ENCODE measurements around the gene TXNRD2.
"Not testable (repeated sequence)": the region's sequence is repeated elsewhere in the genome, so short reads cannot be mapped to it uniquely, and the experiment has no call there.

The TXNRD2 gene

GRCh38 chr22:19926028-19926427 lies 15.6 kb downstream of the TXNRD2 start:
- not testable (repeated sequence) for DNase-seq (ENCODE audit: low read depth in 4 of 4, low spot score in 1 of 4)

GRCh38 chr22:19923914-19924513 lies 17.6 kb downstream of the TXNRD2 start:
- DNase-seq (ENCODE audit: low read depth in 4 of 4, low spot score in 1 of 4) = no peak

GRCh38 chr22:19921544-19922081 lies 20.0 kb downstream of the TXNRD2 start:
- no peak for DNase-seq (ENCODE audit: low read depth in 4 of 4, low spot score in 1 of 4)

- DNase-seq (ENCODE audit: low read depth in 4 of 4, low spot score in 1 of 4) = no peak
These were observed 21.8 kb downstream of the TXNRD2 start for GRCh38 chr22:19919701-19920363.

GRCh38 chr22:19918332-19919106 lies 23.1 kb downstream of the TXNRD2 start:
- DNase-seq (ENCODE audit: low read depth in 4 of 4, low spot score in 1 of 4) = no peak

- DNase-seq (ENCODE audit: low read depth in 4 of 4, low spot score in 1 of 4) = no peak
These were observed 24.1 kb downstream of the TXNRD2 start for GRCh38 chr22:19917389-19918138.

- no peak for DNase-seq (ENCODE audit: low read depth in 4 of 4, low spot score in 1 of 4)
These were observed 24.7 kb downstream of the TXNRD2 start for GRCh38 chr22:19916941-19917340.

GRCh38 chr22:19916006-19916405 lies 25.6 kb downstream of the TXNRD2 start:
- no peak for DNase-seq (ENCODE audit: low read depth in 4 of 4, low spot score in 1 of 4)

GRCh38 chr22:19915287-19915954 lies 26.2 kb downstream of the TXNRD2 start:
- DNase-seq (ENCODE audit: low read depth in 4 of 4, low spot score in 1 of 4) = no peak

- DNase-seq (ENCODE audit: low read depth in 4 of 4, low spot score in 1 of 4) = no peak
These were observed 27.2 kb downstream of the TXNRD2 start for GRCh38 chr22:19914201-19914943.

GRCh38 chr22:19913337-19913936 lies 28.2 kb downstream of the TXNRD2 start:
- no peak for DNase-seq (ENCODE audit: low read depth in 4 of 4, low spot score in 1 of 4)

GRCh38 chr22:19912271-19912999 lies 29.2 kb downstream of the TXNRD2 start:
- DNase-seq (ENCODE audit: low read depth in 4 of 4, low spot score in 1 of 4) = no peak

- no peak for DNase-seq (ENCODE audit: low read depth in 4 of 4, low spot score in 1 of 4)
These were observed 29.9 kb downstream of the TXNRD2 start for GRCh38 chr22:19911540-19912270.

- DNase-seq (ENCODE audit: low read depth in 4 of 4, low spot score in 1 of 4) = no peak
These were observed 31.4 kb downstream of the TXNRD2 start for GRCh38 chr22:19910180-19910744.

GRCh38 chr22:19909350-19910179 lies 32.1 kb downstream of the TXNRD2 start:
- peak; percentile 70 to 84 (median 74) for DNase-seq (ENCODE audit: low read depth in 4 of 4, low spot score in 1 of 4)

- DNase-seq (ENCODE audit: low read depth in 4 of 4, low spot score in 1 of 4) = not testable (repeated sequence)
These were observed 33.7 kb downstream of the TXNRD2 start for GRCh38 chr22:19907902-19908301.

- DNase-seq (ENCODE audit: low read depth in 4 of 4, low spot score in 1 of 4) = not testable (repeated sequence)
These were observed 34.8 kb downstream of the TXNRD2 start for GRCh38 chr22:19906864-19907263.

All from stimulated activated CD4-positive, alpha-beta T cell treated with anti-CD3 and anti-CD28 coated beads, Interleukin-1b, Interleukin-23, amount 100 ng/mL, for 24 hours (primary cell).